Measurements from ENCODE around the gene DNAJA1.
"Not testable (repeated sequence)": the region's sequence is repeated elsewhere in the genome, so short reads cannot be mapped to it uniquely, and the experiment has no call there.

Gene DNAJA1

GRCh38 chr9:33024966-33025571 lies at the start of gene DNAJA1:
DNAJA1 (plus strand) TSS chr9:33025273; CDS start chr9:33026485, 1,212 bp downstream.
- TF ChIP-seq, protein P1, sequence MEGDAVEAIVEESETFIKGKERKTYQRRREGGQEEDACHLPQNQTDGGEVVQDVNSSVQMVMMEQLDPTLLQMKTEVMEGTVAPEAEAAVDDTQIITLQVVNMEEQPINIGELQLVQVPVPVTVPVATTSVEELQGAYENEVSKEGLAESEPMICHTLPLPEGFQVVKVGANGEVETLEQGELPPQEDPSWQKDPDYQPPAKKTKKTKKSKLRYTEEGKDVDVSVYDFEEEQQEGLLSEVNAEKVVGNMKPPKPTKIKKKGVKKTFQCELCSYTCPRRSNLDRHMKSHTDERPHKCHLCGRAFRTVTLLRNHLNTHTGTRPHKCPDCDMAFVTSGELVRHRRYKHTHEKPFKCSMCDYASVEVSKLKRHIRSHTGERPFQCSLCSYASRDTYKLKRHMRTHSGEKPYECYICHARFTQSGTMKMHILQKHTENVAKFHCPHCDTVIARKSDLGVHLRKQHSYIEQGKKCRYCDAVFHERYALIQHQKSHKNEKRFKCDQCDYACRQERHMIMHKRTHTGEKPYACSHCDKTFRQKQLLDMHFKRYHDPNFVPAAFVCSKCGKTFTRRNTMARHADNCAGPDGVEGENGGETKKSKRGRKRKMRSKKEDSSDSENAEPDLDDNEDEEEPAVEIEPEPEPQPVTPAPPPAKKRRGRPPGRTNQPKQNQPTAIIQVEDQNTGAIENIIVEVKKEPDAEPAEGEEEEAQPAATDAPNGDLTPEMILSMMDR (conservative IDR thresholded peaks at IDR 0.05) = no peak
- H3K27ac ChIP-seq = peak within 1 kb of the TSS; percentile 99

- TF ChIP-seq, protein P1 (conservative IDR thresholded peaks at IDR 0.05) = no peak
Measured at GRCh38 chr9:32978051-32978450, 47.0 kb upstream of the DNAJA1 start.

GRCh38 chr9:32986971-32987370 lies 38.1 kb upstream of the DNAJA1 start:
- TF ChIP-seq, protein P1 (conservative IDR thresholded peaks at IDR 0.05) = no peak
- H3K27ac ChIP-seq = no peak overlapping the region

More at GRCh38 chr9:32978051-32978450, 47.0 kb upstream of the DNAJA1 start:
- H3K27ac ChIP-seq = no peak overlapping the region

DNA sequence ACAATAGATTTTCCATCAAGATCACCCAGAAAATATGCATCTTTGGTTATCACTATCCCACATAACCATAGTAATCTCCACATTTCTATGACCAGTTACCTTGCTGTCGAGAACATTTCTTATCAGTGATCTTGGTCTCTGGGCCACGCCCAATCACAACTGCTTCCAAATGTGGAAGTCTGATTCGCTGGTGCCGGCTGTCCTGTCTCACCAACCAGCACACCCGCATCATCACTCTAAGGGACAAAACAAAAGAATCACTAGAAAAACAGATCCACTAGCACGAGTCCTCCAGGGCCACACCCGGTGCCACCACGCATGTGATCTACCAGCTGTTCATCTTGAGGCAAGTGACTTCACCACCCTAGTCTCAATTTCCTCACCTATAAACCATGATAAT lies 35.4 kb upstream of the DNAJA1 start:
- TF ChIP-seq, protein P1 (conservative IDR thresholded peaks at IDR 0.05) = no peak

GRCh38 chr9:32991897-32992594 lies 33.0 kb upstream of the DNAJA1 start:
- TF ChIP-seq, protein P1 (conservative IDR thresholded peaks at IDR 0.05) = no peak
- no peak overlapping the region for H3K27ac ChIP-seq

More for the DNA sequence above, 35.4 kb upstream of the DNAJA1 start:
- H3K27ac ChIP-seq = no peak overlapping the region

DNA sequence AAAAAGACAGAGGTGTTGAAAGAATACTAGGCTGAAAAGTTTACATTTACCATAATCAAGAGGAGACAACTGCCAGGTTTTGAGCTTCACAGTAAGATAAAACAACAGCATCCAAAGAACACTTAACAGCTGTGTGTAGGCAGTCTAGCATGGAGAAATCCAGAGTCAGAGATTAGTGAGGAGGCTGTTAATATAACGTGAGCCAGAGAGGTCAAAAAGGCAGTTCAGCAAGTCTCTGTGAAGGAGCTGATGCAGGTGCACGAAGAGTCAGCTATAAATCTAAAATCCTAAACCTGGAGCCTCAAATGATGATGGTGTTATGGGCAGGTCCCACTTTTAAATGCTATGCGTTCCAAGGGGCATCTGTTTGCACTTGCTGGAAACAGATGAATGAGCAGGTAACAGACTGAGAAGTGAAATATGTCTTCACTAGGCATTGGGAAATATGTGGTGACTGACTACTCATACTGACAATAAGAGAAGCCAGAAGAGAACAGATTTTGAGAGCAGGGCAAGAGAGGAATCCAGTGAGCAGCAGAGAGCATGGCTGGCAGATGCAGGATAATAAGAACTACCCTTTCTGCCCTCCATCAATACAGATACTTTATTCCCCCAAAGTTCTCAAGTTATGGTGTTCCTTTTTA lies 32.4 kb upstream of the DNAJA1 start:
- TF ChIP-seq, protein P1 (conservative IDR thresholded peaks at IDR 0.05) = no peak
- H3K27ac ChIP-seq = no peak overlapping the region

GRCh38 chr9:33000682-33001055 lies 24.4 kb upstream of the DNAJA1 start:
- H3K27ac ChIP-seq = peak overlapping the region; percentile 85

DNA sequence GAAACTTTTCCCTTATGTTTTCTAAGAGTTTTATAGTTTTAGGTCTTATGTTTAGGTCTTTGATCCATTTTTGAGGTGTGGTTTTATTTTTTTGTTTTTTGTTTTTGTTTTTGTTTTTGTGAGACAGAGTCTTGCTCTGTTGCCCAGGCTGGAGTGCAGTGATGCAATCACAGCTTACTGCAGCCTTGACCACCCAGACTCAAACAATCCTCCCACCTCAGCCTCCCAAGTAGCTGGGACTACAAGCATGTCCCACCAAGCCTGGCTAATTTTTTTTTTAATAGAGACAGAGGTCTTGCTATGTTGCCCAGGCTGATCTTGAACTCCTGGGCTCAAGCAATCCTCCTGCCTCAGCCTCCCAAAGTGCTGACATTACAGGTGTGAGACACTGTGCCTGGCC lies 19.7 kb upstream of the DNAJA1 start:
- not testable (repeated sequence) for H3K27ac ChIP-seq

Measured in VCaP (cell line).